Osteocyte (in vitro differentiated cells): ENCODE data around the gene ADRM1. TPM values are rescaled to one million over a fixed set of nuclear protein-coding genes. Genes with fewer than 3 reads are reported as not detected.

Experiments used
- DNase-seq: peaks from one replicate; pipeline ENCODE4 v3.0.0; 2021; ENCODE audit warnings: mixed read lengths; ENCODE audit not compliant: unreplicated experiment; ENCODE audit errors: extremely low spot score
- H3K27ac Mint-ChIP-seq: one replicate; pipeline ENCODE4 v1.8.0; 2021; ENCODE audit warnings: mild to moderate bottlenecking, mixed read lengths; ENCODE audit not compliant: unreplicated experiment
- H3K27me3 Mint-ChIP-seq: one replicate; pipeline ENCODE4 v1.8.0; 2021; ENCODE audit warnings: mixed read lengths; ENCODE audit not compliant: unreplicated experiment
- H3K36me3 Mint-ChIP-seq: one replicate; pipeline ENCODE4 v1.8.0; 2021; ENCODE audit warnings: mixed read lengths; ENCODE audit not compliant: unreplicated experiment
- H3K4me1 Mint-ChIP-seq: one replicate; pipeline ENCODE4 v1.8.0; 2021; ENCODE audit warnings: mixed read lengths; ENCODE audit not compliant: unreplicated experiment
- H3K4me3 Mint-ChIP-seq: one replicate; pipeline ENCODE4 v1.8.0; 2021; ENCODE audit warnings: mild to moderate bottlenecking, moderate library complexity, mixed read lengths; ENCODE audit not compliant: unreplicated experiment
- H3K9me3 Mint-ChIP-seq: one replicate; pipeline ENCODE4 v1.8.0; 2021; ENCODE audit warnings: mixed read lengths; ENCODE audit not compliant: unreplicated experiment
- total RNA-seq: library from RNA; stranded (reverse); gene quantifications from 2 replicates; pipeline ENCODE4 v1.2.1, GENCODE V29; 2021
- TF ChIP-seq, protein P1 (sequence below): fragments of 200-600 bp; sonication (generic); IDR thresholded peaks from 2 replicates; pipeline ENCODE4 v1.5.0; 2021; ENCODE audit warnings: antibody characterized with exemption, mild to moderate bottlenecking, moderate library complexity

The ADRM1 gene
- total RNA-seq, 1 donor from 2014 or later: 83.9 TPM

DNA sequence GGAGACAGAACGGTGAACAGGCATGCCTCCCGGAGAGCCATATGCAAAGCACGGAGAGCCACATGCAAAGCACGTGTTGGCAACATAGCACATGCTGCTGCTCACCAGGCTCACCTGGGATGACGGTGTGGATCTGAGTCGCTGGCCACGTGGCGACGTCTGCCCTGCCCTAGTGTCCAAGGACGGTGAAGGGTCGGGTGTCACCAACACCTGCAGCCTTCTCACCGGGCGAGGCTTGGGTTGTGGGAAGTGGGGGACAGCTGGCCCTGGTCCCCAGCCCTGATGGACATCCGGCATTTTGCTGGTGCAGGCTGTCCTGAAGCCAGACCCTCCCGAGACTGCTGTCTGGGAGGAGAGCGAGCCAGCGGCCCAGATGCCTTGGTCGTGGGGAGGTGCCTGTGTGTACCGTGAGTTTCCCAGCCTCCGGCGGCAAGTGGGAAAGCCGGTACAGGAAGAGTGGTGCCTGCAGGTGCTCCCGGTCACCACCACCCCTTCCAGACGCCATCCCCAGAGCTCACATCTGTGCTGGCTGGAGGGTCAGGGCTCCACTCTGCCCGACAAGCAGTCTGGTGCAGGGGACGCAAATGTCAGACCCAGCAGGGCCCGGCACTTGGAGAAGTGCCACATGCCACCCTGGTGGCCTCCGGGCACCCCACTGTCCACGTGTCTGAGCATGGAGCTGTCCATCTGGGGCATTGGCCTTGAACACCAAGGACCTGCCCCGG lies 5.9 kb upstream of the ADRM1 start:
- no peaks in the 10 kb centered on the region for H3K27me3 Mint-ChIP-seq
- H3K9me3 Mint-ChIP-seq: no peaks in the 10 kb centered on the region
- no peak for DNase-seq
- H3K27ac Mint-ChIP-seq: no peak overlapping the region
- TF ChIP-seq, protein P1, sequence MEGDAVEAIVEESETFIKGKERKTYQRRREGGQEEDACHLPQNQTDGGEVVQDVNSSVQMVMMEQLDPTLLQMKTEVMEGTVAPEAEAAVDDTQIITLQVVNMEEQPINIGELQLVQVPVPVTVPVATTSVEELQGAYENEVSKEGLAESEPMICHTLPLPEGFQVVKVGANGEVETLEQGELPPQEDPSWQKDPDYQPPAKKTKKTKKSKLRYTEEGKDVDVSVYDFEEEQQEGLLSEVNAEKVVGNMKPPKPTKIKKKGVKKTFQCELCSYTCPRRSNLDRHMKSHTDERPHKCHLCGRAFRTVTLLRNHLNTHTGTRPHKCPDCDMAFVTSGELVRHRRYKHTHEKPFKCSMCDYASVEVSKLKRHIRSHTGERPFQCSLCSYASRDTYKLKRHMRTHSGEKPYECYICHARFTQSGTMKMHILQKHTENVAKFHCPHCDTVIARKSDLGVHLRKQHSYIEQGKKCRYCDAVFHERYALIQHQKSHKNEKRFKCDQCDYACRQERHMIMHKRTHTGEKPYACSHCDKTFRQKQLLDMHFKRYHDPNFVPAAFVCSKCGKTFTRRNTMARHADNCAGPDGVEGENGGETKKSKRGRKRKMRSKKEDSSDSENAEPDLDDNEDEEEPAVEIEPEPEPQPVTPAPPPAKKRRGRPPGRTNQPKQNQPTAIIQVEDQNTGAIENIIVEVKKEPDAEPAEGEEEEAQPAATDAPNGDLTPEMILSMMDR: no peak
- H3K4me3 Mint-ChIP-seq: no peak overlapping the region
- H3K4me1 Mint-ChIP-seq: peaks cover under 1% of the 10 kb centered on the region
- H3K36me3 Mint-ChIP-seq: peaks cover 24% of the 10 kb centered on the region

DNA sequence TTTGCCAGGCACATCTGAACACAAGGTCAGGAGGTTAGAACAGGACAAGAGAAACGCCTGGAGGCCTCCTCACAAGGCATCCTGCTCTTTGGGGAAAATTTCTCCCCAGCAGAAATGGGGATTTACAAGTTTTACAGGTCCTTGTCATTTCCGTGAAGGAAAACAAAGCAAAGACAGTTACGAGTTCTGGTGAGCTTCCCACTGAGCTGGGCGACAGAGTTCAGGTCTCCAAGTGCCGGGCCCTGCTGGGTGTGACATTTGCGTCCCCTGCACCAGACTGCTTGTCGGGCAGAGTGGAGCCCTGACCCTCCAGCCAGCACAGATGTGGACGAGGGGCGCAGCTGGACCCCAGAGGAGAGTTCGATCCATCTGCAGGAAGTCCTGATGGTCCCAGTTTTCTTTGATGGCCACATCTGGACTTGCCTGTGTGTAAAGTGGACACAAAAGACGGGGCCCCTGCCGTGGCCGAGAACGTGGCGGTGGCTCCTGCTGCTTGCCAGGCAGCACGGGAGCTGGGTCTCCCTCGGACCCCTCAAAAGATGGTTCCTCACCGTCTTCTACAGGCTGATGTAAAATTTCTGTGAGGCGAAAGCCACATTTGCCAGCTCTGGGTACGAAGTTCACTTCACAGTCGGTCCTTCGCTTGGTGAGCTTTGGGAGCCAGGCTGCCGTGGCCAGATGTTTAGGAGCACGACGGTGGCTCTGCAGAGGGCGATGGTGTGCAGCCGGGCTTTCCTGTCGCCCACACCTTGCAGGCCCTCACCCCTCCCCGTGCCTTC lies 5.2 kb upstream of the ADRM1 start:
- Mint-ChIP-seq H3K36me3 (peaks cover 20% of the 10 kb centered on the region), H3K27ac (no peak overlapping the region), H3K4me3 (no peak overlapping the region), H3K27me3 (no peaks in the 10 kb centered on the region), H3K4me1 (peaks cover 2% of the 10 kb centered on the region), H3K9me3 (no peaks in the 10 kb centered on the region)
- TF ChIP-seq, protein P1: no peak
- no peak for DNase-seq

- H3K27me3 Mint-ChIP-seq: no peaks in the 10 kb centered on the region
- peaks cover 17% of the 10 kb centered on the region for H3K36me3 Mint-ChIP-seq
- TF ChIP-seq, protein P1: no peak
- no peak overlapping the region for H3K4me3 Mint-ChIP-seq
- H3K9me3 Mint-ChIP-seq: no peaks in the 10 kb centered on the region
- no peak for DNase-seq
- no peak overlapping the region for H3K27ac Mint-ChIP-seq
- peaks cover 6% of the 10 kb centered on the region for H3K4me1 Mint-ChIP-seq
Measured at GRCh38 chr20:62298577-62299249, 4.1 kb upstream of the ADRM1 start.

DNA sequence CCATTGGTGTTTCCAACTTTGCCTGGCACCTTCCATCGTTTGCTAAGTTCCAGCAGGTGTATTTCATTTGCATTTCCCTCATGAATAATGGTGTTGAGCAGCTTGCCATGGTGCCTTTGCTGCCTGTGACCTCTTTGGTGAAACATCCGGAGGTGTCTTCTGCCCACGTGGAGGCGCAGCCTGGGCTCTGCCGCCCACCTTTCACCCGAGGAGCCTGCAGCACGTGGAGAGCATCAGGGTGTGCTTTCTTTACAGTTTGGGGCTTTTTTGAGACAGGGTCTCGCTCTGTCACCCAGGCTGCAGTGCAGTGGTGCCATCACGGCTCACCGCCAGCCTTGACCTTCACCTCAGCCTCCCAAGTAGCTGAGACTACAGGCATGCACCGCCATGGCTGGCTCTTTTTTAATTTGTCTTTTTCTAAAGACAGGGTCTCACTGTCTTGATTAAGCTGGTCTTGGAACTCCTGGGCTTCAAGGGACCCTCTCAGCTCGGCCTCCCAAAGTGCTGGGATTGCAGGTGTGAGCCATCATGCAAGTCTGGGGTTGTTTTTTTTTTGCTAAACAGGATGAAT lies 3.0 kb upstream of the ADRM1 start:
- Mint-ChIP-seq H3K36me3 (peaks cover 10% of the 10 kb centered on the region), H3K9me3 (no peaks in the 10 kb centered on the region), H3K4me3 (no peak overlapping the region), H3K4me1 (peaks cover 15% of the 10 kb centered on the region), H3K27me3 (no peaks in the 10 kb centered on the region), H3K27ac (no peak overlapping the region)
- no peak for DNase-seq
- TF ChIP-seq, protein P1: no peak
